Prostate gland (tissue), 2 donors: ENCODE results near the gene MAML3. TPM values are rescaled to one million over a fixed set of nuclear protein-coding genes. Genes with fewer than 3 reads are reported as not detected.

Source experiments
- DNase-seq: peaks from one replicate; pipeline ENCODE4 v3.0.0-alpha.2; 2019; ENCODE audit warnings: low spot score
- H3K27ac ChIP-seq, 2 donors: fragments of 200-600 bp; sonication (generic); 2 replicates each; pipeline ENCODE4 v1.5.1; 2017 to 2019
- H3K27me3 ChIP-seq: fragments of 200-600 bp; sonication (generic); replicated peaks from 2 replicates; pipeline ENCODE4 v1.5.1; 2019; ENCODE audit not compliant: insufficient read depth
- H3K36me3 ChIP-seq, 2 donors: fragments of 200-600 bp; sonication (generic); 1 replicate in 1 of 2; 2 replicates in 1 of 2; pipeline versions ENCODE4 v1.5.1 to v1.8.1; 2017 to 2019
- H3K4me1 ChIP-seq: fragments of 200-600 bp; sonication (generic); replicated peaks from 2 replicates; pipeline ENCODE4 v1.5.1; 2019
- H3K4me3 ChIP-seq, 2 donors: fragments of 200-600 bp; sonication (generic); 2 replicates each; pipeline ENCODE4 v1.5.1; 2017 to 2019
- H3K9me3 ChIP-seq: fragments of 200-600 bp; sonication (generic); 2 replicates; pipeline ENCODE4 v1.5.1; 2017
- CTCF ChIP-seq, 4 experiments: fragments of 200-600 bp in 2 of 4; fragments of 450-650 bp in 2 of 4; sonication (generic) in 2 of 4; IDR thresholded peaks; 1 replicate in 3 of 4; 2 replicates in 1 of 4; pipeline ENCODE4 v1.5.1; 2016 to 2019; ENCODE audit warnings: antibody characterized with exemption in 4 of 4, mild to moderate bottlenecking in 2 of 4, moderate library complexity in 2 of 4
- POLR2A ChIP-seq: fragments of 450-650 bp; IDR thresholded peaks from one replicate; pipeline ENCODE4 v1.6.1; 2016; ENCODE audit warnings: antibody characterized with exemption, mild to moderate bottlenecking
- POLR2AphosphoS5 ChIP-seq: sonication (generic); formaldehyde crosslinking; IDR thresholded peaks from one replicate; pipeline ENCODE4 v1.6.1; 2017; ENCODE audit warnings: antibody characterized with exemption
- WGBS: methylation state at CpG from one replicate; pipeline ENCODE4 v1.1.5; 2018; 5-methylcytosine and 5-hydroxymethylcytosine counted together
- intact Hi-C: fragments of 100-400 bp; cut with DNase I; formaldehyde crosslinking; loops from one replicate; pipeline ENCODE4 v1.14.2; 2022
- total RNA-seq, 2 donors: library from RNA; depleted of rRNA; stranded (reverse); fragments of >200 nt; gene quantifications; one replicate each; pipeline ENCODE4 v1.1.0, GENCODE V29; 2016

The MAML3 gene
- total RNA-seq, 2 donors from 2014 or later, result 15.0 to 30.6 TPM

GRCh38 chr4:139694522-139695107 is 459.4 kb downstream of the MAML3 start:
- Histone ChIP-seq H3K27me3 (no peaks in the 10 kb centered on the region), H3K4me3 (no peak overlapping the region), H3K9me3 (no peaks in the 10 kb centered on the region), H3K4me1 (no peaks in the 10 kb centered on the region), H3K36me3 (no peaks in the 10 kb centered on the region), H3K27ac (peak overlapping the region in 1 of 2 donors; percentile 83)
- intact Hi-C loops, result no loop called here
- TF ChIP-seq POLR2AphosphoS5 (no peak), CTCF (IDR thresholded peaks at IDR 0.05) (no peak), POLR2A (no peak)
- no peak for DNase-seq
- 97% methylated on average over 3 of the region's 3 CpGs for WGBS

GRCh38 chr4:139692309-139693012 is 461.5 kb downstream of the MAML3 start:
- H3K27me3 ChIP-seq, result no peaks in the 10 kb centered on the region
- H3K9me3 ChIP-seq, result no peaks in the 10 kb centered on the region
- WGBS, result 38% methylated on average over 4 of the region's 4 CpGs
- no peak overlapping the region for H3K4me3 ChIP-seq
- no peaks in the 10 kb centered on the region for H3K36me3 ChIP-seq
- DNase-seq, result no peak
- H3K27ac ChIP-seq, result no peak overlapping the region
- no peaks in the 10 kb centered on the region for H3K4me1 ChIP-seq
- TF ChIP-seq POLR2A (no peak), CTCF (IDR thresholded peaks at IDR 0.05) (no peak), POLR2AphosphoS5 (no peak)
- intact Hi-C loops, result no loop called here

GRCh38 chr4:139690419-139690818 is 463.6 kb downstream of the MAML3 start:
- Histone ChIP-seq H3K27ac (no peak overlapping the region), H3K4me1 (no peaks in the 10 kb centered on the region), H3K9me3 (no peaks in the 10 kb centered on the region), H3K27me3 (no peaks in the 10 kb centered on the region), H3K36me3 (no peaks in the 10 kb centered on the region), H3K4me3 (no peak overlapping the region)
- TF ChIP-seq POLR2A, result no peak
- TF ChIP-seq POLR2AphosphoS5, result no peak
- no peak for TF ChIP-seq CTCF (IDR thresholded peaks at IDR 0.05)
- intact Hi-C loops, result no loop called here
- no peak for DNase-seq

GRCh38 chr4:139689093-139689722 is 464.8 kb downstream of the MAML3 start:
- H3K27ac ChIP-seq, result no peak overlapping the region
- TF ChIP-seq POLR2A, result no peak
- no peak for TF ChIP-seq POLR2AphosphoS5
- no peak for TF ChIP-seq CTCF (IDR thresholded peaks at IDR 0.05)

GRCh38 chr4:139686988-139687387 is 467.0 kb downstream of the MAML3 start:
- no peaks in the 10 kb centered on the region for H3K4me1 ChIP-seq
- no peaks in the 10 kb centered on the region for H3K36me3 ChIP-seq
- no peak for TF ChIP-seq POLR2A
- no peak for TF ChIP-seq CTCF (IDR thresholded peaks at IDR 0.05)
- no peak for TF ChIP-seq POLR2AphosphoS5
- 81% methylated on average over 3 of the region's 3 CpGs for WGBS
- intact Hi-C loops, result no loop called here
- no peak overlapping the region for H3K4me3 ChIP-seq
- no peak overlapping the region for H3K27ac ChIP-seq
- DNase-seq, result no peak
- H3K27me3 ChIP-seq, result no peaks in the 10 kb centered on the region
- H3K9me3 ChIP-seq, result no peaks in the 10 kb centered on the region

More at GRCh38 chr4:139689093-139689722, 464.8 kb downstream of the MAML3 start:
- 94% methylated on average over 5 of the region's 6 CpGs for WGBS
- no peak for DNase-seq
- Histone ChIP-seq H3K9me3 (no peaks in the 10 kb centered on the region), H3K4me1 (no peaks in the 10 kb centered on the region), H3K36me3 (no peaks in the 10 kb centered on the region), H3K4me3 (no peak overlapping the region), H3K27me3 (no peaks in the 10 kb centered on the region)
- intact Hi-C loops, result no loop called here
